PC-3 (cell line): ENCODE data around the gene FOXK1.

ENCODE experiments used
- EZH2 ChIP-seq: fragments of 300-600 bp; sonication (generic); IDR thresholded peaks from one replicate; pipeline ENCODE4 v1.6.1; 2017; ENCODE audit warnings: antibody characterized with exemption, mild to moderate bottlenecking, low read length; ENCODE audit not compliant: unreplicated experiment
- EZH2phosphoT487 ChIP-seq: fragments of 300-600 bp; sonication (generic); IDR thresholded peaks from 2 replicates; pipeline ENCODE4 v1.6.1; 2018; ENCODE audit warnings: mild to moderate bottlenecking, antibody characterized with exemption, low read length, borderline replicate concordance
- TF ChIP-seq, protein P1 (sequence below): fragments of 300-600 bp; sonication (generic); conservative IDR thresholded peaks from 2 replicates; pipeline ENCODE4 v1.5.1; 2017; ENCODE audit warnings: antibody characterized with exemption, low read depth, mild to moderate bottlenecking, low read length

DNA sequence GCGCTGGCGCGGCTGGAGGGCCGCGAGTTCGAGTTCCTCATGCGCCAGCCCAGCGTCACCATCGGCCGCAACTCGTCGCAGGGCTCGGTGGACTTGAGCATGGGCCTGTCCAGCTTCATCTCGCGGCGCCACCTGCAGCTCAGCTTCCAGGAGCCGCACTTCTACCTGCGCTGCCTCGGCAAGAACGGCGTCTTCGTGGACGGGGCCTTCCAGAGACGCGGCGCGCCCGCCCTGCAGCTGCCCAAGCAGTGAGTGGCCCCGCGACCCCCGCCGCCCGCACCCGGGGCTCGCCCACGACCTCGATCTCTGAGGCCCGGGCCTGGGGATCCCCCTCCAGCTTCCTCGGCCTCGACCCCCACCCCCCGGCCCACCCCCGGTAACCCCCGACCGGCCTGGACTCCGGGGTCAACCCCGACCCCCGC, 537 bp downstream of the FOXK1 start:
- TF ChIP-seq, protein P1, sequence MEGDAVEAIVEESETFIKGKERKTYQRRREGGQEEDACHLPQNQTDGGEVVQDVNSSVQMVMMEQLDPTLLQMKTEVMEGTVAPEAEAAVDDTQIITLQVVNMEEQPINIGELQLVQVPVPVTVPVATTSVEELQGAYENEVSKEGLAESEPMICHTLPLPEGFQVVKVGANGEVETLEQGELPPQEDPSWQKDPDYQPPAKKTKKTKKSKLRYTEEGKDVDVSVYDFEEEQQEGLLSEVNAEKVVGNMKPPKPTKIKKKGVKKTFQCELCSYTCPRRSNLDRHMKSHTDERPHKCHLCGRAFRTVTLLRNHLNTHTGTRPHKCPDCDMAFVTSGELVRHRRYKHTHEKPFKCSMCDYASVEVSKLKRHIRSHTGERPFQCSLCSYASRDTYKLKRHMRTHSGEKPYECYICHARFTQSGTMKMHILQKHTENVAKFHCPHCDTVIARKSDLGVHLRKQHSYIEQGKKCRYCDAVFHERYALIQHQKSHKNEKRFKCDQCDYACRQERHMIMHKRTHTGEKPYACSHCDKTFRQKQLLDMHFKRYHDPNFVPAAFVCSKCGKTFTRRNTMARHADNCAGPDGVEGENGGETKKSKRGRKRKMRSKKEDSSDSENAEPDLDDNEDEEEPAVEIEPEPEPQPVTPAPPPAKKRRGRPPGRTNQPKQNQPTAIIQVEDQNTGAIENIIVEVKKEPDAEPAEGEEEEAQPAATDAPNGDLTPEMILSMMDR: no peak
- no peak for TF ChIP-seq EZH2phosphoT487
- TF ChIP-seq EZH2: no peak
